Naive thymus-derived CD8-positive, alpha-beta T cell (primary cell): ENCODE measurements around the gene ELMO3. TPM values are rescaled to one million over a fixed set of nuclear protein-coding genes. Genes with fewer than 3 reads are reported as not detected.

ENCODE experiments used
- ATAC-seq, 2 donors: fragments of 150-1000 bp; cut with Tn5 transposase in 1 of 2; sonication (Bioruptor Pico), chemical (Tn5 transposase) in 1 of 2; 1 replicate in 1 of 2; 2 replicates in 1 of 2; pipeline ENCODE4 v1.10.0; 2021; ENCODE audit warnings: mild to moderate bottlenecking in 2 of 2, moderate library complexity in 2 of 2
- POLR2A ChIA-PET: fragments of 350-600 bp; sonication (Branson Sonifier 250); formaldehyde crosslinking; loops from one replicate; lab custom pipeline; 2021; ENCODE audit warnings: antibody characterized with exemption; lab: Charles Lee
- DNase-seq, 10 donors: peaks; one replicate each; pipeline versions ENCODE4 v3.0.0 to v3.0.0-alpha.2; 2020 to 2022
- H3K27ac Mint-ChIP-seq, 10 donors: one replicate each; pipeline ENCODE4 v1.8.0; 2020 to 2022; ENCODE audit warnings: mild to moderate bottlenecking in 10 of 10, mixed read lengths in 10 of 10, moderate library complexity in 4 of 10, inconsistent platforms in 1 of 10
- H3K27me3 Mint-ChIP-seq, 5 donors: one replicate each; pipeline ENCODE4 v1.8.0; 2021 to 2022; ENCODE audit warnings: mixed read lengths in 5 of 5
- H3K36me3 Mint-ChIP-seq, 3 donors: one replicate each; pipeline ENCODE4 v1.8.0; 2020 to 2022; ENCODE audit warnings: mixed read lengths in 3 of 3, mild to moderate bottlenecking in 2 of 3, inconsistent platforms in 1 of 3
- H3K4me1 Mint-ChIP-seq, 4 donors: one replicate each; pipeline ENCODE4 v1.8.0; 2021 to 2022; ENCODE audit warnings: mixed read lengths in 4 of 4
- H3K4me3 Mint-ChIP-seq, 10 donors: one replicate each; pipeline ENCODE4 v1.8.0; 2020 to 2022; ENCODE audit warnings: mild to moderate bottlenecking in 10 of 10, mixed read lengths in 10 of 10, moderate library complexity in 6 of 10, inconsistent platforms in 1 of 10
- H3K9me3 Mint-ChIP-seq, 9 donors: one replicate each; pipeline ENCODE4 v1.8.0; 2020 to 2022; ENCODE audit warnings: mixed read lengths in 9 of 9, mild to moderate bottlenecking in 3 of 9, inconsistent platforms in 1 of 9, moderate library complexity in 1 of 9
- polyA plus RNA-seq, 3 donors: library from polyadenylated mRNA; unstranded; fragments of 300-500 nt; fragmentation: Illumina TruSeq; gene quantifications; one replicate each; pipeline ENCODE4 v1.2.3, GENCODE V29; 2021
- total RNA-seq, 8 experiments: library from RNA in 2 of 8; stranded (reverse) in 2 of 8; gene quantifications; one replicate each; pipeline ENCODE4 v1.2.3 and lab custom pipeline; 2021 to 2026

Gene ELMO3
- total and polyA plus RNA-seq, 5 experiments from 2014 or later = 5.0 to 5.6 TPM; not detected in 3

- Mint-ChIP-seq H3K9me3 (no peaks in the 10 kb centered on the region), H3K36me3 (peaks cover 0 to 4% (median 0%) of the 10 kb centered on the region in 3 donors), H3K27me3 (peaks cover 2 to 19% (median 12%) of the 10 kb centered on the region in 5 donors), H3K4me3 (peak overlapping the region in 7 of 10 donors; percentile 39 to 92 (median 89)), H3K27ac (peak overlapping the region in 9 of 10 donors; percentile 89 to 99 (median 93)), H3K4me1 (peaks cover 28 to 67% (median 45%) of the 10 kb centered on the region in 4 donors)
- POLR2A ChIA-PET = interaction anchor here (0.9 to 1.2 kb wide), 2 partner anchors 128 to 143 kb away, joined by 3 read pairs; partner anchors contain the start of gene CBFB
- DNase-seq (peak in 1 of 10 donors; percentile 23), ATAC-seq (no peak)
Observed at GRCh38 chr16:67157106-67157748, 41.7 kb upstream of the ELMO3 start.

- POLR2A ChIA-PET = interaction anchor here (0.5 to 3.8 kb wide), 9 partner anchors 11 to 211 kb away, joined by 3 to 20 read pairs (median 3); partner anchors contain the start of genes CBFB, MATCAP1 and NOL3
- ATAC-seq = no peak
- H3K27me3 Mint-ChIP-seq = peaks cover 5 to 25% (median 8%) of the 10 kb centered on the region in 5 donors
- H3K27ac Mint-ChIP-seq = peak overlapping the region; percentile 84 to 99 (median 93)
- no peaks in the 10 kb centered on the region for H3K9me3 Mint-ChIP-seq
- H3K36me3 Mint-ChIP-seq = peaks cover 0 to 4% (median 0%) of the 10 kb centered on the region in 3 donors
- peaks cover 26 to 70% (median 44%) of the 10 kb centered on the region in 4 donors for H3K4me1 Mint-ChIP-seq
- peak in 1 of 10 donors; percentile 15 for DNase-seq
- H3K4me3 Mint-ChIP-seq = peak overlapping the region; percentile 76 to 92 (median 89)
Observed at GRCh38 chr16:67157892-67158635, 40.9 kb upstream of the ELMO3 start.

DNA sequence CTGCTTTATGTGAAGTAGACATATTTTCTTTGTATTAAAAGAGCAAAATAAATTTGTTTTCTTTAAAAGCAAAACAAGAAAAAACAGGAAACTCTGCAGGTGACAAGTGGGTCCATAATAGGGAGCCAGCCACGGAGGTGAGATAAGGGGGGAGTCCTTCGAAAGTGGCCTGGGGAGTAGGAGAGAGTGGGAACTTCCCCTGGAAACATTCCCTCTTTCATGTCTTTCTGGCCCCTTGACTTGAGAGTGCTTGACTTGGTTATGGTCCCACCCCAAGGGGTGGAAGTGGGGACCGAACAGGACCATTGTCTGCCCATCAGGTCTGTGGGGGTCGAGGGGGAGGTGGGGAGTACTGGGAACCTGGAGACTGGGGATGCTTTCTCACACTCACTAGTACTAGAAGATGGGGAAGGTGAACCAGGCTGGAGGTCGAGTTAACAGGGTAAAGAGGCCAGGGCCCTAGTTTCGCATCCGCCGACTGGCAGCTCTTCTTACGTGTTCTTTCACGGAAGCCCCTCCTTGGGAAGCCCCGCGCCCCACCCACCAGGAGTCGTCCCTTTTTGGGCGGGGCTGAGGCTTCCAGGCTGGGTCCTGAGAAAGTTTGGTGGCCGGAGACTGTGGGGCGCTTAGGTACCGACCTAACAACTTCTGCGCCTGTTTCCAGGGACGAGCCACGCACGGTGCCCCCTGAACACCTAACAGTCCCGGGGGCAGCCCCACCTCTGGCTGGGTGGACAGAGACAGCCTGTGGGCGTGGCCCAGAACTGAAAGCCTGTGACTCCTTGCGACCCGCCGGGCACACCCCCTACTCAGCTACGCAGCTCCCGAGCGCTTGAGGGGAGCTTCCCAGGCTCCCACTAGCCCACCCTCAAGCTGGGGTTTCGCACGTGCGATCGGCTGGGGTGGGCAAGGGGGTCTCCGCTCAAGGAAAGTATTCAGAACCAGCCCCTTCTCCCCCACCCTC lies 40.0 kb upstream of the ELMO3 start:
- POLR2A ChIA-PET = interaction anchor here (0.5 to 3.8 kb wide), 10 partner anchors 11 to 211 kb away, joined by 3 to 20 read pairs (median 4); partner anchors contain the start of genes MATCAP1, NOL3 and PHAF1
- peaks cover 26 to 69% (median 43%) of the 10 kb centered on the region in 4 donors for H3K4me1 Mint-ChIP-seq
- peak overlapping the region; percentile 76 to 92 (median 89) for H3K4me3 Mint-ChIP-seq
- H3K36me3 Mint-ChIP-seq = peaks cover 0 to 4% (median 0%) of the 10 kb centered on the region in 3 donors
- H3K27me3 Mint-ChIP-seq = peaks cover 5 to 31% (median 8%) of the 10 kb centered on the region in 5 donors
- H3K27ac Mint-ChIP-seq = peak overlapping the region; percentile 84 to 99 (median 93)
- H3K9me3 Mint-ChIP-seq = no peaks in the 10 kb centered on the region
- ATAC-seq = peak; percentile 22 to 45
- DNase-seq = peak; percentile 50 to 81 (median 57)

DNA sequence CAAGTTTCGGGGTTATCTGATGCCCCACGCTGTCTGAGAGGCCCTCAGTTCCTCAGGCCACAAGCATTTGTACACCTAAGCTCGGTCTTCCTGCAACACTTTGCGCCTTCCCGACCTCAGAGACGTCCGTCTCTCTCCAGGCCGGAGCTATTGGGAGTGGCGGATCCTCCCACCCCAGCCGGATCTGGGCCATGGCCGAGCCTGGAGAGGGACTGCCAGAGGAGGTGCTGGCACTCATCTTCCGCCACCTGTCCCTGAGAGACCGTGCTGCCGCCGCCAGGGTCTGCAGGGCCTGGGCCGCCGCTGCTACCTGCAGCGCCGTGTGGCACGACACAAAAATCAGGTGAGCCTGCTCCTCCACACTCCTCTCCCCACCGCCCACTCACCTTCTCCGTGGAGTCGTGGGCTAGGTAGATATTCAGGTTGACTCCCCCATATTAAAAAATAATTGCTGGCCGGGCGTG lies 37.3 kb upstream of the ELMO3 start:
- ATAC-seq (no peak), DNase-seq (no peak)
- peaks cover 26 to 62% (median 44%) of the 10 kb centered on the region in 4 donors for H3K4me1 Mint-ChIP-seq
- H3K27me3 Mint-ChIP-seq = peaks cover 8 to 49% (median 16%) of the 10 kb centered on the region in 5 donors
- H3K4me3 Mint-ChIP-seq = peak overlapping the region in 6 of 10 donors; percentile 15 to 72 (median 41)
- no peak overlapping the region for H3K27ac Mint-ChIP-seq
- H3K36me3 Mint-ChIP-seq = peaks cover 0 to 6% (median 0%) of the 10 kb centered on the region in 3 donors
- H3K9me3 Mint-ChIP-seq = no peaks in the 10 kb centered on the region
- POLR2A ChIA-PET = interaction anchor here (1.4 to 3.8 kb wide), 3 partner anchors 8 to 131 kb away, joined by 4 to 20 read pairs (median 8); partner anchors contain the start of gene NOL3

- peaks cover 10 to 58% (median 26%) of the 10 kb centered on the region in 5 donors for H3K27me3 Mint-ChIP-seq
- H3K36me3 Mint-ChIP-seq = peaks cover 0 to 8% (median 0%) of the 10 kb centered on the region in 3 donors
- POLR2A ChIA-PET = interaction anchor here (0.9 to 1.4 kb wide), 3 partner anchors 12 to 30 kb away, joined by 3 to 4 read pairs (median 3); partner anchors contain the start of gene B3GNT9
- no peak for DNase-seq
- ATAC-seq = no peak
- peak overlapping the region in 8 of 10 donors; percentile 33 to 72 (median 59) for H3K4me3 Mint-ChIP-seq
- no peak overlapping the region for H3K27ac Mint-ChIP-seq
- H3K4me1 Mint-ChIP-seq = peaks cover 19 to 53% (median 35%) of the 10 kb centered on the region in 4 donors
- no peaks in the 10 kb centered on the region for H3K9me3 Mint-ChIP-seq
Observed at GRCh38 chr16:67162506-67163163, 36.3 kb upstream of the ELMO3 start.

DNA sequence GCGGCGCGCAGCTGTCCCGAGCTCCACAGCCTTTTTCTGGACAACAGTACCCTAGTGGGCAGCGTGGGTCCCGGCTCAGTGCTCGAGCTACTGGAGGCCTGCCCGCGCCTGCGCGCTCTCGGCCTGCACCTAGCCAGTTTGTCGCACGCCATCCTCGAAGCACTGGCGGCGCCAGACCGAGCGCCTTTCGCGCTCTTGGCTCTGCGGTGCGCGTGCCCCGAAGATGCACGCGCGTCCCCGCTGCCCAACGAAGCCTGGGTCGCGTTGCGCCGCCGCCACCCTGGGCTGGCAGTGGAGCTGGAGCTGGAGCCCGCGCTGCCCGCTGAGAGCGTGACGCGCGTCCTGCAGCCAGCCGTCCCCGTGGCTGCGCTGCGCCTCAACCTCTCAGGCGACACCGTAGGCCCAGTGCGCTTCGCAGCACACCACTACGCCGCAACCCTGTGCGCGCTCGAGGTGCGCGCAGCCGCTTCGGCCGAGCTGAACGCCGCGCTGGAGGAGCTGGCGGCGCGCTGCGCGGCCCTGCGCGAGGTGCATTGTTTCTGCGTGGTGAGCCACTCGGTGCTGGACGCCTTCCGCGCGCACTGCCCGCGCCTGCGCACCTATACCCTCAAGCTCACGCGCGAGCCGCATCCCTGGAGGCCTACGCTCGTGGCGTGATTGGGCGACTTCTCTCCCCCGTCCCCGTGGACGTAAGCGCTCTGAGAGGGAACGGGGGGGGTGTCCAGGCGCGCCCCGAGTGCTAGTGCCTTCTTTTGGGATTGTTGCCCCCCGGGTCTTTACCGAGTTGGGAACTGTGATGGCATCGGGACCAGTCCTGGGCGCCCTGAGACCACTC lies 35.5 kb upstream of the ELMO3 start:
- peaks cover 0 to 8% (median 0%) of the 10 kb centered on the region in 3 donors for H3K36me3 Mint-ChIP-seq
- POLR2A ChIA-PET = interaction anchor here (0.9 to 1.6 kb wide), 4 partner anchors 12 to 136 kb away, joined by 3 read pairs; partner anchors contain the start of gene B3GNT9
- H3K4me1 Mint-ChIP-seq = peaks cover 12 to 45% (median 28%) of the 10 kb centered on the region in 4 donors
- DNase-seq (peak in 1 of 10 donors; percentile 28), ATAC-seq (peak in 1 of 2 donors; percentile 3)
- H3K27me3 Mint-ChIP-seq = peaks cover 12 to 66% (median 31%) of the 10 kb centered on the region in 5 donors
- H3K27ac Mint-ChIP-seq = no peak overlapping the region
- H3K9me3 Mint-ChIP-seq = no peaks in the 10 kb centered on the region
- peak overlapping the region in 9 of 10 donors; percentile 36 to 74 (median 53) for H3K4me3 Mint-ChIP-seq

DNA sequence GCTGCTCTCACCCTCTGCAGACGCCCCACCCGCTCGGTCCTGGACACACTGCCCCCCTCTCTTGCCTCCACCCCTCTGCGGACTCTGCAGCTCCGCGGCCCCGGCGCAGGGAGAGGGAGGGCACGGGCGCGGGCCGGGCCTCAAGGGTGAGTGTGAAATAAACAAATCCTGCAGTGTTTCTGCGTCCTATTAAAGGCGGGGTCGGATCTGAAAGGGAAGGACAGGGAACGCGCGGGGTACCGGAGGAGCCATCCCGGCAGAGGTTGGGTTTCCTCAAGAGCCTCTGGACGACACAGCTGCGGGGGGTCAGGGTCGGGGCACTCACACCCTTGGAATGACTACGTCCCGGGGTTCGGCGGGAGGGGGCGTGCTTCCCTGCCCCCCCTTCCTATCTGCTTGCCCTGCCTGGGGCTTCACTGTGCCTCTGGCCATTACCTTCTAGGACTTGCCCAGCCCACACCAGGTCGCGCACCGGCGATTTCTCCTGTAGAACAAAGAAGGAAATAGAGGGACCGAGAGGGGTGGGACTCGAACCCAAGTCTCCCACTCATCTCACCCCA lies 34.9 kb upstream of the ELMO3 start:
- POLR2A ChIA-PET = interaction anchor here (1.3 to 1.6 kb wide), 2 partner anchors 11 to 137 kb away, joined by 3 read pairs; no protein-coding TSS in a partner anchor
- peak overlapping the region in 1 of 10 donors; percentile 59 for H3K27ac Mint-ChIP-seq
- H3K27me3 Mint-ChIP-seq = peaks cover 14 to 73% (median 33%) of the 10 kb centered on the region in 5 donors
- no peaks in the 10 kb centered on the region for H3K9me3 Mint-ChIP-seq
- H3K4me3 Mint-ChIP-seq = peak overlapping the region in 8 of 10 donors; percentile 44 to 74 (median 55)
- ATAC-seq (no peak), DNase-seq (no peak)
- H3K36me3 Mint-ChIP-seq = peaks cover 0 to 8% (median 0%) of the 10 kb centered on the region in 3 donors
- peaks cover 8 to 38% (median 21%) of the 10 kb centered on the region in 4 donors for H3K4me1 Mint-ChIP-seq

- H3K27ac Mint-ChIP-seq = peak within 1 kb of the TSS in 1 of 10 donors; percentile 59
- H3K4me3 Mint-ChIP-seq = peak within 1 kb of the TSS; percentile 36 to 74 (median 56)
- DNase-seq = no peak
- no peaks in the 10 kb centered on the region for H3K9me3 Mint-ChIP-seq
- peaks cover 14 to 78% (median 34%) of the 10 kb centered on the region in 5 donors for H3K27me3 Mint-ChIP-seq
- peaks cover 8 to 40% (median 22%) of the 10 kb centered on the region in 4 donors for H3K4me1 Mint-ChIP-seq
- POLR2A ChIA-PET = interaction anchor here (1.6 kb wide), 1 partner anchor 11 kb away, joined by 3 read pairs; no protein-coding TSS in a partner anchor
- H3K36me3 Mint-ChIP-seq = peaks cover 0 to 8% (median 0%) of the 10 kb centered on the region in 3 donors
- ATAC-seq = no peak
Observed at GRCh38 chr16:67164599-67165061, 34.3 kb upstream of the ELMO3 start, which contains the start of gene HSF4. Gene HSF4 (plus strand): TSS chr16:67164745. CDS start chr16:67164812, 67 bp downstream.
